ENCODE measurements around the gene HIBADH.

Gene HIBADH
- total RNA-seq = 25.4 to 67.9 (median 44.8) reads per million in 18 experiments

GRCh38 chr7:27662490-27663205 is at the start of gene HIBADH:
Gene HIBADH (minus strand): TSS chr7:27662883. CDS start chr7:27662788, 95 bp downstream.
- peak; percentile 100 for DNase-seq

DNA sequence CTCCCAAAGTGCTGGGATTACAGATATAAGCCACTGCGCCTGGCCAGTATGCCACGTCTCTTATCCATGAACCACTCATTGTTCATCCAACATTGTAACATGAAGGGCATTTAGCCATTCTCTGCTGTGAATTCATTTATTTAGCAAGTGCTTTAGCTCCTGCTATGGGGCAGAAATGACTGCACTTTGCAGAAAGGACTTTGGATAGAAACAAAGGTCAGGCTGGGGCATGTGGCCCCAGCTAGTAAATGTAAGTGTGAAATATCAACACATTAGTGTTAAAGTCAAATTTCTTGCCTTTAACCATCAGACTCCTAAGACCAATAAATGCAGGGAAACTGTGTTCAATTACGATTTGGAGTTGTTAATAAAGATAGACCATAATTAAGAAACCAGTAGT is 49.5 kb upstream of the HIBADH start:
- no peak for DNase-seq

DNA sequence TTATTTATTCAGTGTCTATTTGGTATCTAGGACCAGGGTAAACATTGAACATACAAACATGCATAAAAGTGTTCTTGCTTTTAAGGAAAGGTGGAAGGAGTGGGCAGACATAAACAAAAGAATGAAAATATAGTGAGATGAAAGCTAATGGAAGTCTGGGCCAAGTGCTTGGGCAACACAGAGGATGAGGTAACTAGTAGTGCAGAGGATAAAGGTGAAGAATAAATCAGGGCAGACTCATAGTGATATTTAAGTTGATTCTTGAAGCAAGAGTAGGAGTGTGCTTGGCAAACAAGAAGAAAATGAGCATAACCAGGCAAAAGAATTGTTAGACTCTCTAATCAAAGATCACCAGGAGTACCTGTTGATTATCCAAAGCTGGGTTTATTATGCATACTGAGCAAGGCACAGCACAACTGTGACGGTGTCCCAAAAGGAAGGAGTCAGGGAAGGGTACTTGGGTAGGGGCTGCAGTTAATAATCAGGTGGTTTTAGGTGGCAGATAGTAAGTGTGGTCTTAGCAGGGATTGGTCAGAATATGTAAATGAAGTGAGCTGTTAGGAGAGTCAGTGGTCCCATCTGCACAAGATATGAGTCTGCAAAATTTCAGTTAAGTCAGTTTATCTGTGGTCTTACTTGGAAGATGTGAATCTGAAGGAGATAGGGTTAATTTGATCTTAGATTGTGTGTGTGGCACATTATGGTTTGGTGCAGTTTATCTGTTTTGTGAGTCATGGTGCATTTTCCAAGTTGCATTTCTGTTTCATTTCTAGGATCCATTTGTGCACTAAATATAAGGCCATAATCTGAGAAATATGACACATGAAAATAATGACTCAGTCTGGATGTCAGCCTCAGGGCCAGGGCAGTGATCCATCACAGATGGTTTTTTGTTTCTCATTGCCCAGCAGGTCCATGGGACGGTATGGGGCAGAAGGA is 46.7 kb upstream of the HIBADH start:
- DNase-seq = no peak

- DNase-seq = no peak
Observed at GRCh38 chr7:27708485-27708884, 45.8 kb upstream of the HIBADH start.

DNA sequence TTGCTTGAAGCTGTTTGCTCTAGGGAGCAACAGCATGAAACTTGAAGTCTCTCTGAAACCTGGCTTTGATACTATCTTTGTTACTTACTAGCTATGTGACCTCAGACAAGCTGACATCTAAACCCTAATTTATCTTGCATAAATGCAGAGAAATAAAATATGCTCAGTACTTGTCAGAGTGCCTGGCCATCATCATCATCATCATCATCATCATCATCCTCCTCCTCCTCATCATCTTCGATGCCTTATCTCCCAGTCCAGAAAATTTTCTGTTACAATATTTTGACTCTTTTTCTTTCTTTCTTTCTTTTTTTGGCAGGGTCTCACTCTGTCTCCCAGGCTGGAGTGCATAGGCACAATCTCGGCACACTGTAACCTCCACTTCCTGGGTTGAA is 42.5 kb upstream of the HIBADH start:
- no peak for DNase-seq

DNA sequence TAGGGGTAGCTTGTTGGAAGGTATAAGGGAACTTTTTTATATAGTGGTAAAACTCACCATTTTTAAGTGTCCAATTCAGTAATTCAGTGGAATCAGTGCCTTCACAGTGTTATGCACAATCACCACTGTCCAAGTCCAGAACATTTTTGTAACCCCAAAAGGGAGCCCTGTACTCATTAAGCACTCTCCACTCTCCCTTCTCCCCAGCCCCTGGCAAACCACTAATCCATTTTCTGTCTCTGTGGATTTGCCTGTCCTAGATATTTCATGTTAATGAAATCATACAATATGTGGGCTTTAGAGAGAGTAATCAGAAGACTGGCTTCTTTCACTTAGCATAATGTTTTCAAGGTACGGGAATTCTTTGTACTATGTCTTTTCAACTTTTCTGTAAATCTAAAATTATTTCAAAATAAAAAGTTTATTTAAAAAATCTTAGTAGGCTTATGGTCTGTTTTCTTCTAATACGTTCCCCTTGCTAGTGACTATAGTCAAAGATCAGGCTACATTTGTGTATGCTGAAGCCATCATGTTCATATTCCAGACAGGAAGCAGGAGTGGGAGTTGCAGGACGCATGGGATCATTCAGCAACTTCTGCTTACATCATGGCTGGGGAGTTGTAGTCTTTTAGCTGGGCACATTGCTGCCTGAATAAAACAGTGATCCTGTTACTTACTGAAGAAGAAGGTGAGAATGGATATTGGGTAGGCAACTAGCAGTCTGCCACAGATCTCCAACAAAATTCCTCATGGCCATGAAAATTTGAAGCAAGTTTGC is 41.9 kb upstream of the HIBADH start:
- peak; percentile 57 to 78 for DNase-seq

- no peak for DNase-seq
Observed at GRCh38 chr7:27703181-27703580, 40.5 kb upstream of the HIBADH start.

- DNase-seq = no peak
Observed at GRCh38 chr7:27700501-27700900, 37.8 kb upstream of the HIBADH start.

DNA sequence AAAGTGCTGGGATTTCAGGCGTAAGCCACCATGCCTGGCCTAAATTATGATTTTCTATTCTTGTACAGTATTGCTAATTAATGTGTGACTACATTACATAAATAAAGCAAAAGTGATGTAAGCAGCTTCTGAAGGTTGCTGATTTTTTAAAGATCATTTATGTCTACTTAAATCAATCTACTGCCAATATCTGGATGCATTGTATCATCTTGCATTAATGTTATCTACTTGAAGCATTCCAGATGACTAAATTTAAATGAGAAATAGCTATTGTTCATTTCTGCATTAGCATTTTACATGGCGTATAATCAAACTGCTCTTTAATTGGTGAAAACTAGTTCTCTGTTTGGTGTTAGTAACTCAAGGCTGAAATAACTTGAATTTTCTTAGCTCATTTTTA is 37.1 kb upstream of the HIBADH start:
- no peak for DNase-seq

DNA sequence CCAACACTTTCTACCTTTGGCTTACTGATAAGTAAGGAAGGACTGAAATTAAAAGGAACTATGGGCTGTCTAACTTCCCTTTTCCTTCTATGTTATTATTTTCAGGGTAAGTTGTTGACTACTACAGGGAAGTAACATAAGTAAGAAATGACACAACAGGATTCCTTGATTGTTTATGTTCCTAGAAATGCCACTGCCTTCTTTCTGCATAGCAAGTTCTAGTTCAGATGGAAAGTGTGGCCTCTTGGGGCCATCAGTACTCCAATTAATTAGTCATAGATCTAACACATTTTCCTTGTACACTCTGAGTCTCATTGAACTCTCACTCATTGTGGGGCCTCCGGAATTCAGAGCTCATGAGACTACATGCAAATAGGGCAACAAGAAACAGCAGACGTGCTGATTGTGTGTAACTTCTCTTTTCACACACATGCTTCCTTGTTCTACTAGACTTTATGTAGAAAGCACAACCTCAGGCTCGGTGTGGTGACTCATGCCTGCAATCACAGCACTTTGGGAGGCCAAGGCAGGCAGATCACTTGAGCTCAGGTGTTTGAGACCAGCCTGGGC is 35.3 kb upstream of the HIBADH start:
- peak; percentile 90 to 92 for DNase-seq

GRCh38 chr7:27695096-27695495 is 32.4 kb upstream of the HIBADH start:
- no peak for DNase-seq

DNA sequence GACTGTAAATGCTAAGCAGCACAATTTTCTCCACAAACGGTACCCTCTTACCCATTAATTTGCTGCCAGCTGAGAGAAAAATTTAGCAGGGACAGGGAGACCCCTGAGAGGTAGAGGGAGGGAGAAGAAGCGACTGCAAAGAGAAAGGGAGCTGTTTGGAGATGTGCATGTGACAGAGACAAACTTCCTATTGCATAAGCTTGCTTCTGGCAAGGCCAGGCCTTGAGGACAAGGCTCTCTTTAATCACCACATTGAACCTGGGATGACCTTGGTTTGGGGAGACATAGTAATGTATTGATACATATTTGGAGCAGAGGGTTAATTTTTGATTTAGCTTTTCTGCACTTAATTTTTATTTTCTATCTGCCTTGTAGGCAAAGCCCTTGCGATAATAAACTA is 31.1 kb upstream of the HIBADH start:
- DNase-seq = peak; percentile 60 to 61

GRCh38 chr7:27690649-27691048 is 28.0 kb upstream of the HIBADH start:
- DNase-seq = no peak

GRCh38 chr7:27689591-27690164 is 27.0 kb upstream of the HIBADH start:
- DNase-seq = peak; percentile 29 to 39

- no peak for DNase-seq
Observed at GRCh38 chr7:27689150-27689549, 26.5 kb upstream of the HIBADH start.

GRCh38 chr7:27688646-27689045 is 26.0 kb upstream of the HIBADH start:
- DNase-seq = no peak

DNA sequence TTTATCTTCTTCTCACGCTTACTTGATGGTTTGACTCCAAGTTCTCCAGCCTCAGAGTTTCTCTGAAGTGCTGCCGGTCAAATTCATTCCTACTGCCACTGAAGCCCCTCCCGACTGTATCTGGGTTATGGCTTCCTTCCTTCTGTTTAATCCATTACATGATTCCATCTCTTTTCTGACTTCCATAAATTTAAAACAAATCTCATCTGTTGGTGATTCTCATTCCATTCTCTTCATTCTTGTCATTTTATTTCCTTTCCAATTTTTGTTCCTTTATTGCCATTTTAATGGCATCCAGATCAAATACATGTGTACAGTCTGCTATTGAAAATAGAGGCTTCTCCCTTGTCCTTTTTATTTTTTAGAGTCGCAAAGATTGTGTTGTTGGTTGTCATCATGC is 25.4 kb upstream of the HIBADH start:
- DNase-seq = no peak

DNA sequence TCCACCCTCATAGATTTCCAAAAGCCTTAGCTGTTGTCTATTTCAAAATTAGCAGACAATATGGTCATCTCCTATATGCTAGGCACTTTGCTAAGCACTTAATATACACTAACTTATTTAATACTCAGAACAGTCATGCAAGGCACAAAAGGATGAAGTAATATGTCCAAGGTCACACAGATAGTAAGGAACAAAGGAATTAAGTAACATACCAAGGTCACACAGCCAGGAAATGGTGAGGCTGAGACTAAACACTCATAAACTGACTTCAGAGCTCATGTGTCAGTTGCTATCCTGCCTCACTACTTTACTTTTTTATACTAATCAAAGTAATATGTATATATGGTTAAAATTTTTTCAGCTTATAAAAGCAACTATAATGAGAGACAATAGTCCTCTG is 23.6 kb upstream of the HIBADH start:
- DNase-seq = peak in 1 of 2 donors; percentile 19

DNA sequence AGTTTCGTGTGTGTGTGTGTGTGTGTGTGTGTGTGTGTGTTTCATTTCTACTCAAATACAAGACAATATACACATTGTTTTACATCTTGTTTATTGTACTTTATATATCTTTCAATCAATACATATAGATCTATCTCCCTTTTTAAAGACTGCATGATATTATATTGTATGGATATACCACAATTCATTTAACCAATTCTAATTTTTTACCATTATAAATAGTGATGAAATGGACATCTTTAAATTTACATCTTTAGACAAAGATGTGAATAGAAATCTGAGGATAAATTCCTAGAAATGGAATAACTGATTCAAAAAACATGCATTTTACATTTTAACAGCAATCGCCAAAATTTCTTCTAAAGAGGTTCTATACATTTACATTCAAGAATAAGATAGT is 23.2 kb upstream of the HIBADH start:
- DNase-seq = no peak

DNA sequence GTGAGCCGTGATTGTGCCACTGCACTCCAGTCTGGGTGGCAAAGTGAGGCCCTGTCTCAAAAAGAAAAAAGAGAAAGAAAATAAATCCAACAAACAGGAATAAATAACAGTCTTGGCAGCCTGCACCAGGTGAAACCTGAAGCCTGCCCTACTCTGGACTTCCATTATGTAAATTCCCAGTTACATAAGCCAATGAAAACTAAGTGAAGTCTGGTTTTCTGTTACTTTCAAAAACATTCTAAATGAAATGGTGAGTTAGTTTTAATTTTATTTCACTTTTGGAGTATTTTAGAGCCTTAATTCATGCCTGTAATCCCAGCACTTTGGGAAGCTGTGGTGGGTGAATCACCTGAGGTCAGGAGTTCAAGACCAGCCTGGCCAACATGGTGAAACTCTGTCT is 22.5 kb upstream of the HIBADH start:
- DNase-seq = no peak

- no peak for DNase-seq
Observed at GRCh38 chr7:27684491-27684890, 21.8 kb upstream of the HIBADH start.

DNA sequence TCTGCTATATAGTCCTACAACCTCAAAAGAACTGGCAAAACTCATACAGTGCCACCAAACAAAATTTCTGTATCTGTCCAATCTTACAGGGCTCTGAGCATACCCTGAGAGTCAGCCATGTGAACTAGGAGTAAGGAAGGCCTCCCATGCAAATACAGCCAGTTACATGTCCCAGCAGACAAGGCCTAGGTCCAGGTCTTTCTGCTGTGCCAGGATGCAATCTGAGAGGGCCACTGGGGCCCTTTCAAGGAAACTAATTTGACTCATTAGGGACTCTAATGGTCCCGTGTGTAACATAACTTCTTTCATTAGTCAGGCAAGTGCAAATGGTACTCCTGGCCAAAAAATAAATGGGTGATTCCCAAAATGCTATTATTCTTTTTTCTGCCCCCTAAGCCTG is 17.9 kb upstream of the HIBADH start:
- no peak for DNase-seq

Measured in inflammatory macrophage (primary cell).